ENCODE data around the gene TGFB1.

DNA sequence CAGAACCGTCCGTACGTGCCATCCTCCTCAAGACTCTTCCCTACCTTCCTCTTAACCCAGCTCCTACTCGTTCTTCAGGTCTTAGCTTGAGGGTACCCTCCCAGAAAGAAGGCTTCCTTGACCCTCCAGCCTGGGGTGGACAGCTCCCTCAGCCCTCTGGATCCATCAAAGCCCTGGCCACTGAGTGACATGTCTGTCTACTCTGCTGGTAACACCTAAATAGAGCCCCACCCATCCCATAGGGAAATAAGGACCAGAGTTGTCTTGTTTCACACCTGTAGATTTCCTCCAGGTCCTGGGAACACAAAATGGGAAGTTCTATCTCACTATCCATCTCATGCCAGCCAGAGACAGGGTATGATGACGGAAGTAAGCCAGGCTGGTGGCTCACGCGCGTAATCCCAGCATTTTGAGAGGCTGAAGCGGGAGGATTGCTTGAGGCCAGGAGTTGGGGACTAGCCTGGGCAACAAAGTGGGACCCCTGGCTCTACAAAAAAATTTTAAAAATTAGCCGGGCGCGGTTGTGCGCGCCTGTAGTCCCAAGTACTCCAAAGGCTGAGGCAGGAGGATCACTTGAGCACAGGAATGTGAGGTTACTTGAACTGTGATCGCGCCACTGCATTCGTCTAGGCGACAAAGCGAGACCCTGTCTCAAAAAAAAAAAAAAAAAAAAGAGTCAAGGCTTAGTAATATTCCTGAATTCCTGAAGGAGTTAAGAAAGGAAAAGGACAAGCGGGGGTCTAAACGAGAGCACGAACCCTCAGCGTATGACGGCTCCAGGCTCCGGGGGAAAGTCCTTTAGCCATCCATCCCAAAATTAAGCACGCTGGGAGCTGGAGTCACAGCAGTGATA, 44.3 kb downstream of the TGFB1 start:
- TF ChIP-seq, protein P1, sequence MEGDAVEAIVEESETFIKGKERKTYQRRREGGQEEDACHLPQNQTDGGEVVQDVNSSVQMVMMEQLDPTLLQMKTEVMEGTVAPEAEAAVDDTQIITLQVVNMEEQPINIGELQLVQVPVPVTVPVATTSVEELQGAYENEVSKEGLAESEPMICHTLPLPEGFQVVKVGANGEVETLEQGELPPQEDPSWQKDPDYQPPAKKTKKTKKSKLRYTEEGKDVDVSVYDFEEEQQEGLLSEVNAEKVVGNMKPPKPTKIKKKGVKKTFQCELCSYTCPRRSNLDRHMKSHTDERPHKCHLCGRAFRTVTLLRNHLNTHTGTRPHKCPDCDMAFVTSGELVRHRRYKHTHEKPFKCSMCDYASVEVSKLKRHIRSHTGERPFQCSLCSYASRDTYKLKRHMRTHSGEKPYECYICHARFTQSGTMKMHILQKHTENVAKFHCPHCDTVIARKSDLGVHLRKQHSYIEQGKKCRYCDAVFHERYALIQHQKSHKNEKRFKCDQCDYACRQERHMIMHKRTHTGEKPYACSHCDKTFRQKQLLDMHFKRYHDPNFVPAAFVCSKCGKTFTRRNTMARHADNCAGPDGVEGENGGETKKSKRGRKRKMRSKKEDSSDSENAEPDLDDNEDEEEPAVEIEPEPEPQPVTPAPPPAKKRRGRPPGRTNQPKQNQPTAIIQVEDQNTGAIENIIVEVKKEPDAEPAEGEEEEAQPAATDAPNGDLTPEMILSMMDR (conservative IDR thresholded peaks at IDR 0.05; ENCODE audit: low read length) = no peak
- no peak for TF ChIP-seq EZH2phosphoT487 (IDR thresholded peaks at IDR 0.05; ENCODE audit: borderline replicate concordance)

Measured in Loucy (cell line).